Smooth muscle cell (in vitro differentiated cells): ENCODE results near the gene ITGB4. TPM values are rescaled to one million over a fixed set of nuclear protein-coding genes. Genes with fewer than 3 reads are reported as not detected.
A peak's percentile ranks its signal among the peaks of the same experiment; 100 is the strongest.

Source experiments
- DNase-seq: peaks from one replicate; lab custom pipeline; 2025; ENCODE audit not compliant: unreplicated experiment; lab: John Stamatoyannopoulos, UW
- H2AFZ ChIP-seq: fragments of 200-600 bp; sonication (generic); 2 replicates; pipeline ENCODE4 v1.6.0; 2016; ENCODE audit warnings: antibody characterized with exemption, low read depth, mild to moderate bottlenecking
- H3F3A ChIP-seq: fragments of 200-600 bp; sonication (generic); 2 replicates; pipeline ENCODE4 v1.6.0; 2017; ENCODE audit warnings: antibody characterized with exemption, low read depth
- H3K27ac ChIP-seq: fragments of 200-600 bp; sonication (generic); 2 replicates; pipeline ENCODE4 v1.5.1; 2016; ENCODE audit warnings: low read depth, mild to moderate bottlenecking
- H3K27me3 ChIP-seq: fragments of 200-600 bp; sonication (generic); 2 replicates; pipeline ENCODE4 v1.6.1; 2016; ENCODE audit warnings: low read depth, mild to moderate bottlenecking
- H3K36me3 ChIP-seq: fragments of 200-600 bp; sonication (generic); 2 replicates; pipeline ENCODE4 v1.5.1; 2016; ENCODE audit warnings: low read depth
- H3K4me1 ChIP-seq: fragments of 200-600 bp; sonication (generic); 2 replicates; pipeline ENCODE4 v1.5.1; 2016; ENCODE audit warnings: low read depth
- H3K4me2 ChIP-seq: fragments of 200-600 bp; sonication (generic); 2 replicates; pipeline ENCODE4 v1.6.0; 2016; ENCODE audit warnings: mild to moderate bottlenecking
- H3K4me3 ChIP-seq: fragments of 200-600 bp; sonication (generic); 2 replicates; pipeline ENCODE4 v1.5.1; 2016; ENCODE audit warnings: mild to moderate bottlenecking
- H3K79me2 ChIP-seq: fragments of 200-600 bp; sonication (generic); 2 replicates; pipeline ENCODE4 v1.6.0; 2016; ENCODE audit warnings: low read depth, mild to moderate bottlenecking
- H3K9ac ChIP-seq: fragments of 200-600 bp; sonication (generic); 2 replicates; pipeline ENCODE4 v1.6.0; 2016; ENCODE audit warnings: low read depth
- H3K9me3 ChIP-seq: fragments of 200-600 bp; sonication (generic); replicated peaks from 2 replicates; pipeline ENCODE4 v1.5.1; 2016; ENCODE audit warnings: low read depth
- H4K20me1 ChIP-seq: fragments of 200-600 bp; sonication (generic); 2 replicates; pipeline ENCODE4 v1.6.0; 2016; ENCODE audit warnings: low read depth
- CTCF ChIP-seq: fragments of 200-600 bp; sonication (generic); IDR thresholded peaks from 2 replicates; pipeline ENCODE4 v1.5.1; 2017; ENCODE audit warnings: borderline replicate concordance, mild to moderate bottlenecking, antibody characterized with exemption; ENCODE audit not compliant: insufficient read depth, poor library complexity, severe bottlenecking
- WGBS: methylation state at CpG from one replicate; pipeline ENCODE4 v1.1.7; 2016; ENCODE audit warnings: low lambda C conversion rate; 5-methylcytosine and 5-hydroxymethylcytosine counted together
- polyA plus RNA-seq: library from polyadenylated mRNA; unstranded; fragments of >200 nt; fragmentation: Nextera tagmentation; extraction: Ambion mirVana; gene quantifications from 2 replicates; pipeline ENCODE4 v1.2.1, GENCODE V29; 2016
- total RNA-seq: library from RNA; depleted of rRNA; stranded (reverse); fragments of >200 nt; gene quantifications from 2 replicates; pipeline ENCODE4 v1.2.3, GENCODE V29; 2014

ITGB4 gene
- total and polyA plus RNA-seq, 2 experiments from 2014 or later: 47.2 to 83.8 TPM

DNA sequence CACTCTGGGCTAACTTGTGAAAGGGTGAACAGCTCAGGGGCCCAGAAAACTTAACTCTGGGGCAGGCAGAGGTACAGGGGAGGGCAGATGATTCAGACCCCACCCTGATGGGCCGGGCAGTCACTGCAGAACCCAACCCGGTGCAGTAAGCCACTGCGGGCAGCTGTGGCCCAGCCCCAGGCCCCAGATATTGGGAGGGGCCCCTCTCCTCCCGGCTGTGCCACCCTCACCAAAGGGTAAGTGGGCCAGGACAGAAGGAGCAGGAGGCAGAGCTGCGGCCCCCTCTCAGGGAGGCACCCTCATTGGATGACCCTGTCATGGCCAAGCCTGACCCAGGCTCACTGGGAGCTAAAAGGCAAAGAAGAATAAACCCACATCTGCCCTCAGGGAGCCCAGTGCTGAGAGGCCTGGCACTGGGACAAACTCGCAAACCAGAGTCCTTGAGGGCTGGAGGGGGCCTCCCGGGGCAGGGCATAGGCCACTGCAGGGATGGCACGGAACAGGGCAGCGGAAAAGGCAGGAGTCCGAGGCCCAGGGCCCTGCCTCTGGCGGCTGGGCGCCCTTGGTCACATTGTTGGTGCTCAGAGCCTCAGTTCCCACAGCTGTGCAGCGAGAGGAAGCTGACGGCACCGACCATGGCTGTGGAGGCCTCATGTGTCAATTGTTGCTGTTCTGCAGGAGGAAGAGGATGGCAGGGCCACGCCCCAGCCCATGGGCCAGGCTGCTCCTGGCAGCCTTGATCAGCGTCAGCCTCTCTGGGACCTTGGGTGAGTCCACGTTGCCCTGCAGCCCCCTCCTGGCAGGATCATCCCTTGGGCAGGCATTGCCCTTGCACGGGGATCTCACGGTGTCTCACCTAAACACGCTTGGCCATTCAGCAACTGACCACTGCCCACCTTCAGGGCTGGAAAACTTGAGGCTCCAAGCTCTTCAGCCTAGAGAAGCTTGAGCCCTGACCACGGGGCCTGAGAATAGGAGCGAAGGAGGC, 3.1 kb downstream of the ITGB4 start:
- Histone ChIP-seq H3F3A (no peaks in the 10 kb centered on the region), H2AFZ (no peak overlapping the region), H3K4me1 (no peaks in the 10 kb centered on the region), H3K36me3 (no peaks in the 10 kb centered on the region), H3K9me3 (no peaks in the 10 kb centered on the region), H4K20me1 (peaks cover 30% of the 10 kb centered on the region), H3K4me2 (peak overlapping the region; percentile 57), H3K27me3 (peaks cover 32% of the 10 kb centered on the region), H3K27ac (no peak overlapping the region), H3K9ac (no peak overlapping the region), H3K4me3 (no peak overlapping the region), H3K79me2 (no peaks in the 10 kb centered on the region)
- no peak for TF ChIP-seq CTCF
- no peak for DNase-seq
- 89% methylated on average over 23 of the region's 23 CpGs for WGBS

GRCh38 chr17:75725504-75725903, 4.2 kb downstream of the ITGB4 start:
- WGBS: 92% methylated on average over 7 of the region's 7 CpGs
- no peaks in the 10 kb centered on the region for H3K79me2 ChIP-seq
- H3K9ac ChIP-seq: no peak overlapping the region

GRCh38 chr17:75727391-75727790, 6.1 kb downstream of the ITGB4 start:
- Histone ChIP-seq H3K4me3 (no peak overlapping the region), H3K4me2 (no peak overlapping the region), H3K27me3 (peaks cover 1% of the 10 kb centered on the region), H3K9ac (no peak overlapping the region), H3F3A (no peaks in the 10 kb centered on the region), H3K9me3 (no peaks in the 10 kb centered on the region), H3K79me2 (no peaks in the 10 kb centered on the region), H3K4me1 (no peaks in the 10 kb centered on the region), H3K36me3 (no peaks in the 10 kb centered on the region), H3K27ac (no peak overlapping the region), H4K20me1 (peaks cover 37% of the 10 kb centered on the region), H2AFZ (no peak overlapping the region)
- no peak for TF ChIP-seq CTCF
- 98% methylated on average over 15 of the region's 18 CpGs for WGBS
- no peak for DNase-seq

More at GRCh38 chr17:75725504-75725903, 4.2 kb downstream of the ITGB4 start:
- Histone ChIP-seq H2AFZ (no peak overlapping the region), H3K4me1 (no peaks in the 10 kb centered on the region), H4K20me1 (peaks cover 30% of the 10 kb centered on the region), H3K4me3 (no peak overlapping the region), H3K9me3 (no peaks in the 10 kb centered on the region), H3F3A (no peaks in the 10 kb centered on the region), H3K36me3 (no peaks in the 10 kb centered on the region), H3K27ac (no peak overlapping the region), H3K27me3 (peaks cover 20% of the 10 kb centered on the region), H3K4me2 (no peak overlapping the region)
- no peak for TF ChIP-seq CTCF
- DNase-seq: no peak
